ENCODE data around the gene SERPINB7.

- no peak for TF ChIP-seq CTCF (IDR thresholded peaks at IDR 0.05)
- no peak for TF ChIP-seq POLR2A (IDR thresholded peaks at IDR 0.05)
These were observed 44.0 kb upstream of the SERPINB7 start for GRCh38 chr18:63731215-63731614.
